ENCODE measurements around the gene ITGAX. TPM values are rescaled to one million over a fixed set of nuclear protein-coding genes. Genes with fewer than 3 reads are reported as not detected.
A peak's percentile ranks its signal among the peaks of the same experiment; 100 is the strongest.
"Not testable (repeated sequence)": the region's sequence is repeated elsewhere in the genome, so short reads cannot be mapped to it uniquely, and the experiment has no call there.

ITGAX gene
- total RNA-seq, 2 experiments from 2014 or later = not detected

DNA sequence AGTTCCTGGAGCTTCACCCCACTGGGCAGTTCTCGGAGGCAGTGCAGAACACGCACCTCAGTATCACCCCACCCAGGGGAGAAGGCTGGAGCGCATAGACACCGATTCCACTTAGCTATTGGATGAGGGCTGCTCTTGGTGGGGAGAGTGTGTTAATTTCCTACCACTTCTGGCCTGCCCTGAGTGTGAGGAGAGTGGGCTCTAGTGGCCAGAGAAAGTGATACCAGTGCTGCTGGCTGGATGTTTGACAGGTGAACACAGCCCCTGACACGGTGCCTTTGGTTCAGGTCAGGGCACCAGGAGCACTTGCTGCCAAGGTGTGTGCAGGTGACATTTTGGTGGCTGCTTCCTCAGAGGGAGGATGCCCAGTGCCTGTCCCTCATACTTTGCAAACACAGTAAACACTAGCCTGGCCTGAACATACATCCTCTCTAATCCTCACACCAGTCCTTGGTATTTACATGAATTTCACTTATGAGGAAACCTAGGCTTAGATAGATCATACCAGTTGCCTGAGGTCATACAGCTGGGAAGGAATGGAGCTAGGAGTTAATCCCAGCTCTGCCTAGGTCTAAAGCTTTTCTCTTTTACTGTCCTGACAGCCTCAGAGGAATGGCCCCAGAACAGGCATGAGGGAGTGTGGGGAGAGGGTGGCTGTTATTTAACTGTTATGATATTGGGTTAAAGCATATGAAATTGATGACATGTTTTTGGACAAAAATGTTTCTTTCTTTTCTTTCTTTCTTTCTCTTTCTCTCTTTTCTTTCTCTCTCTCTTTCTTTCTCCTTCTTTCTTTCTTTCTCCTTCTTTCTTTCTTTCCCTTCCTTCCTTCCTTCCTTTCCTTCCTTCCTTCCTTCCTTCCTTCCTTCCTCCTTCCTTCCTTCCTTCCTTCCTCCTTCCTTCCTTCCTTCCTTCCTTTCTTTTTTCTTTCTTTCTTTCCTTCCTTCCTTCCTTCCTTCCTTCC, 21.0 kb upstream of the ITGAX start:
- no peak overlapping the region for H2AFZ ChIP-seq (ENCODE audit: low read length)
- H4K20me1 ChIP-seq (ENCODE audit: insufficient read depth, low read length) = no peaks in the 10 kb centered on the region
- CTCF ChIA-PET (ENCODE audit: unreplicated experiment) = no interaction called here
- no TSS peak for BruUV-seq (replicated peaks)
- peak; percentile 51 for DNase-seq (ENCODE audit: low spot score)
- H3K4me2 ChIP-seq (ENCODE audit: low read length) = no peak overlapping the region
- H3K9me2 ChIP-seq (ENCODE audit: insufficient read depth, low read length) = no peaks in the 10 kb centered on the region
- no peaks in the 10 kb centered on the region for H3K4me1 ChIP-seq (ENCODE audit: insufficient read depth, low read length, poor library complexity, severe bottlenecking)
- POLR2A ChIA-PET = interaction anchor here (0.7 kb wide), 1 partner anchor 68 kb away, joined by 4 read pairs; no protein-coding TSS in a partner anchor
- TF ChIP-seq, protein P1, sequence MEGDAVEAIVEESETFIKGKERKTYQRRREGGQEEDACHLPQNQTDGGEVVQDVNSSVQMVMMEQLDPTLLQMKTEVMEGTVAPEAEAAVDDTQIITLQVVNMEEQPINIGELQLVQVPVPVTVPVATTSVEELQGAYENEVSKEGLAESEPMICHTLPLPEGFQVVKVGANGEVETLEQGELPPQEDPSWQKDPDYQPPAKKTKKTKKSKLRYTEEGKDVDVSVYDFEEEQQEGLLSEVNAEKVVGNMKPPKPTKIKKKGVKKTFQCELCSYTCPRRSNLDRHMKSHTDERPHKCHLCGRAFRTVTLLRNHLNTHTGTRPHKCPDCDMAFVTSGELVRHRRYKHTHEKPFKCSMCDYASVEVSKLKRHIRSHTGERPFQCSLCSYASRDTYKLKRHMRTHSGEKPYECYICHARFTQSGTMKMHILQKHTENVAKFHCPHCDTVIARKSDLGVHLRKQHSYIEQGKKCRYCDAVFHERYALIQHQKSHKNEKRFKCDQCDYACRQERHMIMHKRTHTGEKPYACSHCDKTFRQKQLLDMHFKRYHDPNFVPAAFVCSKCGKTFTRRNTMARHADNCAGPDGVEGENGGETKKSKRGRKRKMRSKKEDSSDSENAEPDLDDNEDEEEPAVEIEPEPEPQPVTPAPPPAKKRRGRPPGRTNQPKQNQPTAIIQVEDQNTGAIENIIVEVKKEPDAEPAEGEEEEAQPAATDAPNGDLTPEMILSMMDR (conservative IDR thresholded peaks at IDR 0.05; ENCODE audit: low read length) = peak; percentile 64
- no peak for TF ChIP-seq EZH2phosphoT487 (IDR thresholded peaks at IDR 0.05; ENCODE audit: borderline replicate concordance, low read depth, low read length)
- no peaks in the 10 kb centered on the region for H3K9me3 ChIP-seq (ENCODE audit: low read length)
- no peak overlapping the region for H3K27ac ChIP-seq (ENCODE audit: low read depth, low read length, poor library complexity, severe bottlenecking)
- intact Hi-C loops (cut with micrococcal nuclease; ENCODE audit: unreplicated experiment) = loop anchor here (5.0 kb wide), 1 partner anchor 108 kb away; the partner anchor contains the start of gene ZNF843
- no peaks in the 10 kb centered on the region for H3K36me3 ChIP-seq (ENCODE audit: insufficient read depth, low read length)
- no peaks in the 10 kb centered on the region for H3K79me2 ChIP-seq (ENCODE audit: insufficient read depth, low read depth, low read length)
- no peak overlapping the region for H3K4me3 ChIP-seq (ENCODE audit: low read depth, low read length, poor library complexity, severe bottlenecking)

DNA sequence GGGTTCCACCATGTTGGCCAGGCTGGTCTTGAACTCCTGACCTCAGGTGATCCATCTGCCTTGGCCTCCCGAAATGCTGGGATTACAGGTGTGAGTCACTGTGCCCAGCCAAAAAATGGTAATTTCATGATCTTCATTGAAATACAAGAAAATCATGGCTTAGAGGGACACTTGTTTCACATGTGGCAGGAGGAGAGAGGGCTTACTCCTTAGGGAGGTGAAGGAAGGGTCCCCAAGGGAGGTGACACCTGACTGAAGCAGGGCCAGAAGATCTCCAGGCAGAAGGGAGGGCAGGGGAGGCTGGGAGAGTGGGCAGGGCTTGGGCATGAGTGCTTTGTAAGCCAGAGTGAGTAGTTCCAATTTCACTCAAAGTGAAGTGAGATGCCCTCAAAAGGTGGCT, 20.0 kb upstream of the ITGAX start:
- Histone ChIP-seq H2AFZ (ENCODE audit: low read length) (no peak overlapping the region), H3K4me2 (ENCODE audit: low read length) (no peak overlapping the region), H3K9me2 (ENCODE audit: insufficient read depth, low read length) (no peaks in the 10 kb centered on the region), H3K79me2 (ENCODE audit: insufficient read depth, low read depth, low read length) (no peaks in the 10 kb centered on the region), H3K4me1 (ENCODE audit: insufficient read depth, low read length, poor library complexity, severe bottlenecking) (no peaks in the 10 kb centered on the region), H3K9me3 (ENCODE audit: low read length) (no peaks in the 10 kb centered on the region), H3K27ac (ENCODE audit: low read depth, low read length, poor library complexity, severe bottlenecking) (no peak overlapping the region), H3K4me3 (ENCODE audit: low read depth, low read length, poor library complexity, severe bottlenecking) (no peak overlapping the region), H4K20me1 (ENCODE audit: insufficient read depth, low read length) (no peaks in the 10 kb centered on the region), H3K36me3 (ENCODE audit: insufficient read depth, low read length) (no peaks in the 10 kb centered on the region)
- DNase-seq (ENCODE audit: low spot score) = no peak
- no peak for TF ChIP-seq EZH2phosphoT487 (IDR thresholded peaks at IDR 0.05; ENCODE audit: borderline replicate concordance, low read depth, low read length)
- ChIA-PET CTCF (ENCODE audit: unreplicated experiment) (no interaction called here), POLR2A (no interaction called here)
- no TSS peak for BruUV-seq (replicated peaks)
- intact Hi-C loops (cut with micrococcal nuclease; ENCODE audit: unreplicated experiment) = loop anchor here (5.0 kb wide), 1 partner anchor 107 kb away; the partner anchor contains the start of gene ZNF843

DNA sequence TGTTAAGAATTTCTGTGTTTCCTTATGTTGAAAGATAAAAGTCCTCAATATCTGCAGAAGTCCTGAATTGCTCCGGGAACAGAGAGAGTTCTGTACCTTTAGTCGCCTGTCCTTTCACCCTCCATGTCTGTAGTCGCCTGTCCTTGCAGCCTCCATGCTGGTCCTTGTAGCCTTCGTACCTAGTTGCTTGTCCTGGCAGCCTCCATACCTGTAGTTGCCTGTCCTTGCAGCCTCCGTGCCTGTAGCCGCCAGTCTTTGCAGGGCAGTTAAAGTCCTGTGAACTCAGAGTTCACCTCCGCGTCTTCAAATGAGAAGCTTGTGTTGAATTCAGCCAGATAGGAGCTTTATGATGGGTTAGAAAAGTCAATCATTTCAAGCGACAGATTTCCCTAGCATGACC, 19.5 kb upstream of the ITGAX start:
- Histone ChIP-seq H3K4me2 (ENCODE audit: low read length) (no peak overlapping the region), H3K9me3 (ENCODE audit: low read length) (no peaks in the 10 kb centered on the region), H3K9me2 (ENCODE audit: insufficient read depth, low read length) (no peaks in the 10 kb centered on the region), H2AFZ (ENCODE audit: low read length) (no peak overlapping the region), H4K20me1 (ENCODE audit: insufficient read depth, low read length) (no peaks in the 10 kb centered on the region), H3K27ac (ENCODE audit: low read depth, low read length, poor library complexity, severe bottlenecking) (no peak overlapping the region), H3K4me3 (ENCODE audit: low read depth, low read length, poor library complexity, severe bottlenecking) (no peak overlapping the region), H3K4me1 (ENCODE audit: insufficient read depth, low read length, poor library complexity, severe bottlenecking) (no peaks in the 10 kb centered on the region), H3K79me2 (ENCODE audit: insufficient read depth, low read depth, low read length) (no peaks in the 10 kb centered on the region), H3K36me3 (ENCODE audit: insufficient read depth, low read length) (no peaks in the 10 kb centered on the region)
- ChIA-PET POLR2A (no interaction called here), CTCF (ENCODE audit: unreplicated experiment) (no interaction called here)
- intact Hi-C loops (cut with micrococcal nuclease; ENCODE audit: unreplicated experiment) = no loop called here
- no peak for TF ChIP-seq EZH2phosphoT487 (IDR thresholded peaks at IDR 0.05; ENCODE audit: borderline replicate concordance, low read depth, low read length)
- TF ChIP-seq, protein P1 (conservative IDR thresholded peaks at IDR 0.05; ENCODE audit: low read length) = no peak
- no peak for DNase-seq (ENCODE audit: low spot score)
- no TSS peak for BruUV-seq (replicated peaks)

DNA sequence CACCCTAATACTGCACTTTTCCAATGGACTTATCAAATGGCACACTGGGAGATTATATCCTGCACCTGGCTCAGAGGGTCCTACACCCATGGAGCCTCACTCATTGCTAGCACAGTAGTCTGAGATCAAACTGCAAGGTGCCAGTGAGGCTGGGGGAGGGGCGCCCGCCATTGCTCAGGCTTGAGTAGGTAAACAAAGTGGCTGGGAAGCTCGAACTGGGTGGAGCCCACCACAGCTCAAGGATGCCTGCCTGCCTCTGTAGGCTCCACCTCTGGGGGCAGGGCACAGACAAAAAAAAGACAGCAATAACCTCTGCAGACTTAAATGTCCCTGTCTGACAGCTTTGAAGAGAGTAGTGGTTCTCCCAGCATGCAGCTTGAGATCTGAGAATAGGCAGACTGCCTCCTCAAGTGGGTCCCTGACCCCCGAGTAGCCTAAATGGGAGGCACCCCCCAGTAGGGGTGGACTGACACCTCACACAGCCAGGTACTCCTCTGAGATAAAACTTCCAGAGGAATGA, 16.8 kb upstream of the ITGAX start:
- H3K4me3 ChIP-seq (ENCODE audit: low read depth, low read length, poor library complexity, severe bottlenecking); H3K27ac ChIP-seq (ENCODE audit: low read depth, low read length, poor library complexity, severe bottlenecking); H3K79me2 ChIP-seq (ENCODE audit: insufficient read depth, low read depth, low read length); DNase-seq (ENCODE audit: low spot score); H2AFZ ChIP-seq (ENCODE audit: low read length); H4K20me1 ChIP-seq (ENCODE audit: insufficient read depth, low read length); POLR2A ChIA-PET; H3K9me2 ChIP-seq (ENCODE audit: insufficient read depth, low read length); BruUV-seq (replicated peaks); CTCF ChIA-PET (ENCODE audit: unreplicated experiment); H3K4me1 ChIP-seq (ENCODE audit: insufficient read depth, low read length, poor library complexity, severe bottlenecking); H3K9me3 ChIP-seq (ENCODE audit: low read length); H3K36me3 ChIP-seq (ENCODE audit: insufficient read depth, low read length); intact Hi-C loops (cut with micrococcal nuclease; ENCODE audit: unreplicated experiment); H3K4me2 ChIP-seq (ENCODE audit: low read length): not testable (repeated sequence)
